ENCODE measurements around the gene ADAMTS17.

The ADAMTS17 gene

DNA sequence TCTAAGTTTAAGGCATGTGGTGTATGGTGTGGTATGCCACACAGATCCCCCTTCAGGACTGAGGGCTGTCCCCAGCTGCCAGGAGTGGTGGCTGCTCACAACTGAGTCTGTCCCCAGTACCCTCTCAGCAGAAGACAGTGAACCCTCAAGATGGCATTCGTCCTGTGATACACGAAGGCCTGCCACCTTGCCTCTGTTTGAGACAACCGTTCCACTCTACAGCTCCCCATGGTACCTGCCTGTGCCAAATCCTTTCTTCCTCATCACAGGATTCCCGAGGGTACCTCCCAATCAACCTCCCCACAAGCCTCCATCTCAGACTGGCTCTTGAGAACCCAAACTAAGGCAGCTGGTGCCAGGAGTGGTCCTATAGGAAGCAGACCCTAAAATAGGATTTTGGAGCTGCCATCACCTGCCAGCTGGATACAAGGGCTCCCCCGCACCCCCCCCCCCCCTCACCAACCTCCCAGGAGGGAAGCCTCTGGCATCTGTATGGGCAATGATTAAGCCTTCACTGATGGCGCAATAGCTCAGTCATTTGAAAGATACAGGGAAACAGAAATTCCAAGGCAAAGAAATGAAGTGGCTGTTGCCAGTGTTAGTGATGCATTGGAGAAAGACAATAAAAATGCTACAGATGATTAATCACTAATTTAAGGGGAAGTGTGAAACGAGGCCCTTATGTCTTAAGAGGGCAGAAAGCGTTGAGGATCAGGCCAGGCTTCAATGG is 378.5 kb downstream of the ADAMTS17 start:
- DNase-seq = no peak

DNA sequence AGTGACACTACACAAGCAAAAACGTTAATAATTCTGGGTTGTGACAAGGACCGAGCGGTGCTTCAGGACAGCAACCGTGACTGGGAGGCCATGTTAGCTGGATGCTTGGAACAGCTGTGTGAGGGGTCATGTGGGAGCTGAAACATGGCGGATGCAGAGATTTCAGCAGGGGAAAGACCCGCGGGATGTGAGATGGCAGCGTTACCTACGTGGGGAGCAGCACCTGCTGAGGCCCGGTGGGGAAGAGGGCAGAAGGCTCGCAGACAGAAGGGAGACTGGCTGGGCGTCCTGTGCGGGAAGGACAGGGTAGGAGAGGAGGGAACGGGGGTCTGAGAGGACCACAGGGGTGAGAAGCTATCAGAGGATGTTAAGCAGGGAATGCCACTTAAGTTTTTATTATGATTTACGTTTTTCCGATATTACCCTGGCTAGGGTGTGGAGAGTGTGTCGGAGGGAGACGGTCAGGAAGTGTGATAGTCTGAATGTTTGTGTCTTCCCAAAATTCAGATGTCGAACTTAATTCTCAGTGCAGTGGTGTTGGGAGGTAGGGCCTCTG is 379.7 kb downstream of the ADAMTS17 start:
- DNase-seq = no peak

DNA sequence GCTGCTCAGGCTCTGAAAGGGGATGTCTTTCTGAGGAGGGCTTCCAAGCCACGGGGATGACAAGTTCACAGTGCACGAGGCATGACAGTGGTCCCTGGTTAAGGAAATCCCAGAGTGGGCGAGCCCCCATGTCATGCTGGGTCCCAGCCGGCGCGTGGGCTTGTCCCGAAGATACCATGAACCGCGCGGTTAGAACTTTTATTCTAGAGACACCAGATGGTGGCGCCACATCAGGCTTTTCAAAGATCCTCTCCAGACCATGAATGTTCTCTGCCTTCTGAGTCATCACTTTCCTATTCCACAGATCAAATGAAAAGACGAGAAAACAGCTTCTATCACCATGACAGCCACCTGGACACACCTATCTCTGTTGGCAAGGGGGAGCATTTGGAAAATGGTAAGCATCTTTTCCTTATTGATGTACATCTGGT is 380.7 kb downstream of the ADAMTS17 start:
- DNase-seq = no peak

DNA sequence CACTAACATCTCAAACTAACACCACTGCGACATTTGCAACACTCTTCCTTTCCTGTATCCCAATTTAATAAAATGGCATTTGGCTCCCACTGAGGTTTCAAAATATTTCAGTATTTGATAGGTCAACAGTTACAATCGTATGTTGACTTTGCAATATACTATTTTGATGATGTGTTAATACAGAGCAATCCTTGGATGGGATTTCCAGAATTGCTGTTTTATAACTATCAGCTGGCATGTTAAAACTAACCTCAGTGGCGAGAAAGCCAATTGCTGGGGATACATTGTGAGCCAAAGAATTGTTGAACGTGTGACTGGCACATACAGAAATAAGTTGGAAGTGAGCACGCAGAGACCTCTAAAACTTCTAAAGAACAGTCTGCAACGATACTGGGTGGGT is 382.4 kb downstream of the ADAMTS17 start:
- no peak for DNase-seq

DNA sequence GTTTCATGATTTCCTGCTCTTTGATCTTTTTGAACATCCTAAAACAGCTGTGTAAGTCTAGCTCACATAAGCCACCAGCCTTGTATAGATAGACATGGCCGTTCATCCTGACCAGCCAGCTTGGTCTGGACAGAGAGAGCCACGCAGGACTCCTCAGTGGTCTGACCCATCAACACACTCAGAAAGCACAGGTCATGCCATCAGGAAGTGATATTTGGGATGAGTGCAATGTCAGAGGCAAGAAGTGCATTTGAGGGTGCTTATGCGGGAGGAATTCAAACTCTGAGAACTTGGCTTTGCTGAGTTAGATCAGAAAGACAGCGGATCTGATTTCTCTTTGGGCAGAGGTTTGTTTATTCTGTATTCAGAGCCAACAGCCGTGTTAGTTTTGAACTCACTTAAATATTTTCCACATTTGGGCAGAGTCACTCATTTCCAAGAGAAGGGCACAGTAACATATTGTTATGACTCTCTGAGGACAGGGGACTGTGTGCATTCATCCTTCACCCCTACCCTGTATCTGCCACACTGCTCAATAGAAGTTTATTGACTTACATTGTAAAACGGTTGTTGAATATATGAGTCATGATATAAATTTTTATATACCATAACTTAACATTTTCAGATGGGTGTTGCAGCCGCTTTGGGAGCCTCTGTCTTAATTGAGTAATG is 383.2 kb downstream of the ADAMTS17 start:
- DNase-seq = no peak

DNA sequence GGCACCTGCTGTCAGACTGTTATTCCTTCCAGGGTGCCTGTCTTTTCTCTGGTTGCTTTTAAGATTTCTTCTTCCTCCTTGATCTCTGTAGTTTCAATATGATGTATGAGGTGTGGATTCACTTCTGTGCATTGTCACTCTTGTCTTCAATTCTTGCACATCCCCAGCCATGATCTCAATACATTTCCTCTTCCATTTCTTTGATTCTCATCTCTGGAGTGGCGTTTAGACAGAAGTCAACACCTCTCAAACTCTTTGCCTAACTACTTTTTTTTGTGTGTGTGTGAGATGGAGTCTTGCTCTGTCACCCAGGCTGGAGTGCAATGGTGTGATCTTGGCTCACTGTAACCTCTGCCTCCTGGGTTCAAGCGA is 384.1 kb downstream of the ADAMTS17 start:
- DNase-seq = no peak

DNA sequence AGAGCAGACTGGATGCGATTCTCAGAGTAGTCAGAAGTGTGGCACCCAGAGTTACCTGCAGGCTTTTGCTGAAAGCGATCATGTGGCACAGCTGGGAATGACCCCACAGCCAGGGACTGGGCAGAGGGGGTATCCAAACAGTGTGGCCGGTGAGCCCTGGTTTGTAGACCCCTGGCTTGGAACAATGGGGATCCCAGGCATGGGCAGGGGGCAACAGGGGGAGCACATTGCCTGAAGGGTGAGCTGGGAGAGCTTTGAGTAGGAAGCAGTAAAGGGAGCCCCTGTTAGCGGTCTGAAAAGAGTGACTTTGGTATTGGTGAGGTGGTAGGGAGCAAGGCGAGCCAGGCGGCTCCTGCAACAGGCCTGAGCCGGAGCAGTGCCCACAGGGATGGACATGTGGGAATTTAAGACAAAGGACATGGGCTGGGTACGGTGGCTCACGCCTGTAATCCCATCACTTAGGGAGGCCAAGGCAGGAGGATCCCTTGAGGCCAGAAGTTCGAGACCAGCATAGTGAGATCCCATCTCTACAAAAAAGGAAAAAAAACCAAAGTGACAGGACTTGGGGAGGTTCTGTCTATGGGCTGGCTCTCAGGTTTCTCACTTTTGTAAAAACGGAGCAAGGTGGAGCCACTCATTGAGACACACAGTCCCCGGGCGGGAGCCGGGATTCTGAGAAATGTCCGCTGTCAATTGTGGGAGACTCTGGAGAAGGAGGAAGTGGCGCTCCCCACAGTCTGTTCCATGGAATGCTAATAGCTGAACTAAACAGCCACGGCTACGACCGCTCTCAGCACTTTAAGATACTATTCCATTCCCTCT is 384.7 kb downstream of the ADAMTS17 start:
- DNase-seq = no peak

DNA sequence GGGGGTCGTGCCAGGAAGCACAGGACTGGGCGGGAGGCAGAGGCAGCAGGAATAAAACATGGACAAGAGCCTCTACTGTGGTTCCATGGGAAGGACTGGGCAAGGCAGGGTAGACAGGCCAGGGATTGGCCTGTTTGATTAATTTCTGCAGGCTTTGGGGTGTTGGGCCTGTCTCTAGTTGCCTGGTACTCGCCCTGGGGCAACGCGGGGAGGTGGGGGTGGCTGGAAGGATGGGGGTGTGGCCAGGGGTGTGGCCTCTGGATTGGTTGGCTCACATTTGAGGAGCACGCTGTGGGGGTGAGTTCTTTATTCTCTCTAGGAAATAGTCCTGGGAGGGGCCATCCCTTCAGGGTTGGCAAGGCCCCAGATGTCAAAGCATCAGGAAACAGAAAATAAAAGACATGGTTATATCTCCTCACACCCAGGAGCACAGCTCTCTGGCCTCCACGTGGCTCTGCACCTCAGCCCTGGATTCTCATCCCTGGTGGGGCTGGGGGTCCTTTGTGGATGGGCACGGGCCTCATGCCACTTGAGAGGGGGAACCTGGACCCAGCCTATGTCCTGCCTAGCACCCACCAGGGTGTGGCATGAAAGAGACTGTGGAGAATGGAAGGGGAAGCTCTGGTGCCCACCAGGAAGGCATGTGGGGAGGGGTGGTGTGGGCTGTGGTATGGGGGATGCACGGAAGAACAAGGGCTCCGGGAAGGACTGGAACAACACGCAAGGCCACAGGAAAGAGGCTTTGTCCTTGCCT is 385.6 kb downstream of the ADAMTS17 start:
- DNase-seq = no peak

DNA sequence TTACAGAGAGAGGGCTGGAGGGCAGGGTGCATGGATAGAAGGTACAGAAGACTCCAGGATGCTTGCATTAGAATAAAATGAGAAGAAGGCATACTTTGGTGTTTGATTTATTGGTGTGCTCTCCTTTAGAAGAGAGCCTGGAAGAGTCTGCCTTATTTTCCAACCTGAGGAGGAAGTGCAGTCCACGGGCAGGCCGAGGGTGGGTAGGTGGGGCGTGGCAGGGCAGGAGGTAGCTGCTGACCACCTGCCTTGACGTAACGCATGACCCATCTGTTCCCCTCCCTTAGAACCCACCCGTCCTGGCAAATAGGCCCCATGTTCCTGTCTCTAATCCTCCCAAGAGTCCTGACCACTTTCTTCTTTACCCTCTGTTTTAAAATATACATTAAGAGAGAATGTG is 386.2 kb downstream of the ADAMTS17 start:
- DNase-seq = no peak

DNA sequence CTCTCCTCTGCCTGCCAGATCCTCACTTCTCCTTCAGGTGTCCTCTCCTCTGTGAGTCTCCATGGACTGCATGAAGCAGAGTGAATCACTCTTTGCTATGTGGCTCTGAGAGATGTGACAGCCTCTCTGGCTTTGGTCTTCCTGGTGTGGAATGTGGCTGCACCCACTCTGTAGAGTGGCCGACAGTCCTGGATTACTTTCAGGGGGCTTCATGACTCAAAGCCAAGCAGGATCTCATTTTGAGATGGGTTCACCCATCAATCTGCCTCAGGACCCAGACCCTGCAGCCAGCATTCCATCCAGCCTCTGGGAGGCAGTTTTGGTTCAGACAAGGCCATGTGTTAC is 386.6 kb downstream of the ADAMTS17 start:
- no peak for DNase-seq

DNA sequence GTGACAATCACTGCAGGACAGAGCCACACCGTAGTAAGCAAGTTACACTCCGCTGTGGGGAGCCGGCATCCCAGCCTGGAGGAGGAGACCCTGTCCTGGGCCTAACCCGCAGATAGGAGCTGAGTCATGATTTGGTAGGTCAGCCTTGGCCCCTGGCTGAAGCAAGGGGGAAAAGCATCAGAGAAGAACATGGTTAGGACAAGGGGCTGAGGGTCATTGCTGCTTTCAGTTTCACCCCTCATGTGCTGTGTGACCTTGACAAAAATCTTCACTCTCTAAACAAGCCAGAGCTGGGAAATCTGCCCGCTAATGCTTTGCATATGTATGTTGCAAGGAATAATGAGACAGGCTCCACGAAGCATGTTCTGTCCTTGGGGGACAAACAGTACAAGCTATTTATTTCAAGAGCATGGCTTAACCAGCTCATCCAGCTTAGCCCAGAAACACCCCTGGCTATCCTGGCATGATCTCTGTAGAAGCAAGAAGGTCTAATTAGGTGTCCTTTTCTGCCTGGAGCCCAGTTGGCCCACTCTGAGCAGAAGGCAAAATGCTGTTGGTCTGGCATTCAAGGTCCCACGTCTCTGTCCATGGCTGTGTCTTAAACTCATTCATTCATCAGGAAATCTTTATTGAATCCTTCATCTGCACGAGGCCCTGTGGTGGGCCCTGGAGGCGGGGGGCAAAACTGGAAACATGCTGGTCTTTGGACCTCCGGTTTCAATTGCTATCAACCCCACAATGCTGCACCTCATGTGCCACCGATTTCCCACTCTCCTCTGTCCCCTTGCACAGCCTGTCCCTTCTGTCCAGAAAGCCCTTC is 387.2 kb downstream of the ADAMTS17 start:
- no peak for DNase-seq

DNA sequence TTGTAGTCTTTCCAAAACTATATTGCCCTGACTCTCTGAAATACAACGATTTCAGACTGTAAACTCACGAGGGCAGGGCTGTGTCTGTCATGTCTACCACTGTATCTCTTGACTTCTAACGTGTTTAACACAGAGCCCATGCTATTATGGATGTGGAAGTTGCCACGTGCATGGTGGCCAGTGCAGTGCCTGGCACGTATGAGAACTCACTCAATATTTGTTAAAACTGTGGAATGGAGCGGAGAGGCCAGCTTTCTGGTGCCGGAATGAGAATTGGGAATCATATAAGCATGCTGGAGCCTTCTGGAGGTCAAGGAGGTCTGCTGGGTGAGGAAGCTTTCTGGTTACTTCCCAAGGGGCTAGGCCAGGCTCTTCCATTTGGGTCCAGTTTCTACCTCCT is 387.9 kb downstream of the ADAMTS17 start:
- no peak for DNase-seq

DNA sequence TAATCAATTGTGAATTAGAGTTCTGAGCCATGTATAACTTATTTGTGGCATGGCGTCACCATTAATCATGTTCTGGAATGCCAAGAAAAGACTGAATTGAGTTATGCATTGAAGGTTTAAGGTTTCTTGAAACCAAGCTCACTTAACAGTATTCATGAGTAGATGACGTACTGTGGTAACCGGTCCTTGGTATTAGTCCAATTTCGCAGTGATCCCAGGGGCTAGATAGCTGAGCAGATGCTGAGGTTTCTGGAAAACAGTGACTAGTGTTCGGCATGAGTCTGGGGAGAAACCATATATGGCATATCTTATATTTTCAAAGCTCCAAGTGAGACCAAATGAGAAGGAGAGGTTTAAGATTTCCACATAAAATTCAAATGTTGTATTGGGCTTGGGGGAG is 390.3 kb downstream of the ADAMTS17 start:
- no peak for DNase-seq

DNA sequence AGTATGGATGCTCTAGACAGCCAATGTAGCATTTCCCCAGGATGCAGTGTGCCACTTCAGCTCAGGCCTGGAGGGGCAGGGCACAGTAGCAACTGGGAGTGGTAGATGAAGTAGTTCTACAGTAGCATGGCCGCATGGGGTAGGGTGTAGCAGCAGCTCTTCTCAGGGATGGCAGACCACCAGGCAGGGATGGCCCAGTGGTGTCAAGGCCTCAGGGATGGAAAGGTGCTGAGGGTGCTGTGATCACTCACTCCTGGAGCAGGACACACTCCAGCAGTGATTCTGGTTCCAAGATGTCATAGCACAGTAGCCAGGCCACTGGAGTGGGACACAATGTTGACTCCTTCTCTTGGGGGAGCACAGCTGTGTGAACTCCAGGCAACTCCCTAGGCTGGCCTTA is 397.6 kb downstream of the ADAMTS17 start:
- DNase-seq = no peak

DNA sequence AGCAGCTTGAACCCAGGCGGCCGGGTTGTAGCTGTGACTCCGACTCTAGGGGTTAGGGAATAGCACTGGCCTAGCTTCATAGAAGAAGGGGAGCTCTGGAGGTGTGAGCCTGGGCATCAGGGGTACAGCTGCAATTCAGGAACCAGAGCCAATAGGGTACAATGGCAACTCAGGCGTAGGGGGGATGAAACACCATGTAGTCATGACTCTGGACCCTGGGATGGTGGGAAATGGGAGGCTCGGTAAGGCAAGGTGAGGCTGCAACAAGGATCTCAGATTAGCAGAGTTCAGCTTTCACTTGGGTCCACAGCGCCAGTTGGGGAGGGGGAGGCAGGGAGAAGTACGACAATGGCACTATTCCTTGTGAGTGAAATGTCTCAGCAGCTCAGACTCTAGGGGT is 398.3 kb downstream of the ADAMTS17 start:
- DNase-seq = no peak

DNA sequence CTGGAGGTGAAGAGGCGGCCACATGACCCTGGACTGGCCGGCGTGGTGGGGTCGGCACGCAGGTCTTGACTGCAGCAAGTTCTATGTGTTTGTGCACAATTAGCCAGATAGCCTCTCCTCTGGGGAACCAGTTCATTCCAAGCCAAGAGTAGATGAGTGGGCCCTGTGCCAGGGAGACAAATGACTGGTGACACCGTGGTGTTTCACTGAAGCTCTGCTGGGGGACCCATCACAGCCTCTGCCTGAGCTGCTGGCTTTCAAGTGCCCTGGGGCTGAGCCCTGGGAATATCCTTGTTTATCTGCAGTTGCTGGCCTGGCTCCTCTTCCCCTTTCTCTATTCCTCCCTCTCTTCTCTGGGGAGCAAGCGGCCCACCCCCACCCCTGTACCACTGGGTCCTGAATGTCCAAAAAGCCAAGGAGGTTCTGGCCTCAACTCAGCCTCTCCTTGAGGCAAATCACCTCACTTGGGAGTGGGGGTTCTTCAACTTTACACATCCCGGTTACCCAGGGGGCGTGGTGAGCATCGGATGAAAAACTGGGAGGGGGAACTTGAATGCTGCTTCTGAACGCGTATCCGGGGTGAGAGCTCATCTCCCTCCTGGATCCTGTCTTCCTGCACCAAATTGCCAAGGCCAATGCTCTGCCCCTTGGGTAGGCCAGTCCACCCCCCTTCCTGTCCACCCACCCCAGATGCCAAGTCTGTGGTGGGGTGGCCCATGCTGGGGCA is 408.9 kb downstream of the ADAMTS17 start:
- no peak for DNase-seq

DNA sequence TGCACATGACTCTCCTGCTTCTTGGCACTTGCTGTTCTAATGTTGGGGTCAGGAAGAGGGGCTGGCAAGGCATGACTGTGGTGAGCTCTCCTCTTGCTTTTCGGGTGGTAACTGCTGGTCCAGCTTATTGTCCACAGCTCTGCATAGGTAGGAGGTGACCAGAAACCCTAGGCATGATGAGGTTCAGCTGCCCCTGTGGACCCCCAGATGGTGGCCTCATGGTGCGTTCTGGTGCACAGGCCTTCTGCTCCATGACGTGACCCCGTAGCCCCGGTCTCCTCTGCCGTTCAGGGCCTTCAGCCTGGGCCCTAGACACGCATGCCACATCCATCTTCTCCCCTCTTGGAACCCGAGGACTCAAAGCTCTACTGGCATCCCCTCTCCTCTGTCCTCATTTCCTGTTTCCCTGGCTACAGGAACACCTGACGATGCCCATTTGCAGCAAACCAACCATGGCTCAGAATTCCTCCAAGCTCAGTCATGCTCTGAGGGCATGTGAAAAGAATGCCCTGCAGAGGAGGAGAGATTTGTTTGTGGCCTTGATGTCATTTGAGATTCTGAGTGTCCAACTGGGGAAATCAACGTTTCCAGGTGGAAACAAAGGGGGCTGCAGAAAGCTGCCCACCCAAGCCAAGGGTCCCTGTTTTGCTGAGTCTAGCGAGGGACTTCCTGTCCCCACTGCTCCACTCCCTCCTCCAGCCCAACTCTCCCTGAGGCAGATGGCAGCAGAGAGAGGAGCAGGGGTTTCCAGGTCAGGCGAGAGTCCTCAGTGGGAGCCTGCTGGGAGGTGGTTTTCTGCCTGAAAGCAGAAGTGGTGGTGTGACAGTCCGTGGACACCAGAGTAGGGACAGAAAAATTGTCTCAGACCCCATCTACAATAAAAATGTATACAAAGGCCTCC is 409.8 kb downstream of the ADAMTS17 start:
- DNase-seq = no peak

DNA sequence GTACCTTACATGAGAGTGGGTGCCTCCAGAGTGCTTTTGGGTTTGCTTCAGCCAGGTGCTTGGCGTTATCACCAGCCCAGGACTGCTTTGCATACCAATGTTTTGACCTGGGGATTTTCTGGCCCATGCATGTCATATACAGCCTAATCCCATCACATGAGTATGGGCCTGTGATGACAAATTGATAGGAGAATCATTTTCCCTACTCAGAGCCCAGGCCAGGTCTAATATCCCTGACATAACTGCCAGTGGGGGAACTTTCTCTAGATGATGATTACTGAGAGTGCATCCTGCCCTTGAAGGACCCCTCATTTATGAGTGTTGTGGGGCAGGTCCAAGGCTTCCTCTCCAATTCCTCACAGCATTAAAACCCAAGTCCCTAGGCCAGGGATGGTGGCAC is 411.1 kb downstream of the ADAMTS17 start:
- no peak for DNase-seq

DNA sequence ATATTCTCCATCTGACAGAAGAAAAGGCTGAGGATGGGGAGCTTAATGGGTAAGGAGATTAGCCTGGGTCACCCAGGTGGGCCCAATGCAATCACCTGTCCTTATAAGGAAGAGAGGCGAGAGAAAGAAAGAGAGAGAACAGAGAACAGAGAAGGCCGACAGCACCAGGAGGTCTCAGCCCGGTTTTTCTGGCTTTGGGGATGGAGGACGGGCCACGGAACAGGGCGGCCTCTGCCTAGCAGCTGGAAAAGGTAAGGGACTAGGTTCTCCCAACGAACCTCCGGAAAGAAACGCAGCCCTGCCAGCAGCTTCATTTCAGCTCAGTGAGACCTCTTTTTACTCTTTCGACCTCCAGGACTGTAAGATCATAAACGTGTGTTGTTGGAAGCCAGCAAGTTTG is 412.5 kb downstream of the ADAMTS17 start:
- DNase-seq = no peak

DNA sequence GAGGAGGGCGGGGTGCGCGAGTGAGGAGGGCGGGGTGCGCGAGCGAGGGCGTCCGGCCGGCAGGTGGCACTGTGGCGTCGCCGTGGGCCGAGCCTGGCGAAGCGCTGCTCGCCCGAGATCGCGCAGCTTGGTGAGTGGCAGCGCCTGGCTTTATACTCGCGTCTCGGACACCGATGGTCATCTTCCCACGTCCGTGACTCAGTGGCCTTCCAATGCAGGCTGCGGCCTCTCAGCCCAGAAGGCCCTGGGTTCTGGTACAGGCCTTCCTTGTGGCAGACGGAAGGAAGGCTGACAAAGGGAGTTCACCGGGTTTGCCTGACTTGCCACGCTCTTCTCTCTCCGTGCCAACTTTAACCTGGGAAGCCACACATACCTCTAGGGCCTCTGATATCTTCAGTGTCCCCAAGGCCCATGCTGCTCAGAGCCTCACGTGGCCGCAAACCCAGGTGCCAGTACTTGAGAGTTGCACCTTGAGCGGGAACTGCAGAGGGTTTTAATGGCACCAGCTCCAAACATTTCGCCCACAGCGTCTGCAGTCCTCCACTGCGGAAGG is 413.3 kb downstream of the ADAMTS17 start:
- peak; percentile 77 for DNase-seq

Data from activated gamma-delta T cell (primary cell).